GM12878 (cell line): Measurements from ENCODE around the gene MPIG6B. TPM values are rescaled to one million over a fixed set of nuclear protein-coding genes. Genes with fewer than 3 reads are reported as not detected.

Source experiments
- ATAC-seq: fragments of 200-7000 bp; cut with Tn5 transposase; 3 replicates; pipeline ENCODE4 v1.9.1; 2020; ENCODE audit warnings: mild to moderate bottlenecking, moderate library complexity
- BruUV-seq: library from RNA; stranded (reverse); fragments of 400-500 nt; replicated peaks from 2 replicates; lab custom pipeline; 2021; lab: Mats Ljungman, UMichigan
- CTCF ChIA-PET: fragments of 300-600 bp; sonication (Branson Sonifier 250); formaldehyde crosslinking; extraction: SDS; loops from one replicate; lab custom pipeline; 2021; ENCODE audit warnings: inconsistent platforms; lab: Yijun Ruan, JAX
- POLR2A ChIA-PET: fragments of 350-600 bp; formaldehyde crosslinking; extraction: SDS; loops from one replicate; lab custom pipeline; 2021; ENCODE audit warnings: inconsistent platforms; lab: Charles Lee
- RAD21 ChIA-PET: fragments of 300-600 bp; sonication (Branson Sonifier 250); formaldehyde crosslinking; loops from one replicate; lab custom pipeline; 2023; ENCODE audit warnings: antibody characterized with exemption; ENCODE audit not compliant: unreplicated experiment; lab: Charles Lee
- SMC1A ChIA-PET: fragments of 300-600 bp; sonication (Branson Sonifier 250); formaldehyde crosslinking; loops from one replicate; lab custom pipeline; 2023; ENCODE audit not compliant: unreplicated experiment, uncharacterized antibody; lab: Charles Lee
- DNase-seq: peaks from one replicate; pipeline ENCODE4 v3.0.0-alpha.2; 2011; ENCODE audit warnings: low read depth, low spot score
- FAIRE-seq: peaks from 3 replicates; lab custom pipeline; 2011; peaks lifted over from hg19 to GRCh38; lab: Jason Lieb, UNC
- H2AFZ ChIP-seq: 2 replicates; pipeline ENCODE4 v1.6.0; 2011; ENCODE audit warnings: low read depth, low read length, control low read depth; ENCODE audit not compliant: control insufficient read depth
- H3K27ac ChIP-seq: 2 replicates; pipeline ENCODE4 v1.5.1; 2011; ENCODE audit warnings: control low read depth; ENCODE audit not compliant: control insufficient read depth, insufficient read depth
- H3K27me3 ChIP-seq, 2 experiments: replicated peaks in 1 of 2; 2 replicates each; pipeline versions ENCODE4 v1.6.0 to v1.6.1; 2011; ENCODE audit warnings: low read length in 1 of 2; ENCODE audit not compliant: control insufficient read depth in 2 of 2, insufficient read depth in 2 of 2
- H3K36me3 ChIP-seq, 2 experiments: 2 replicates each; pipeline ENCODE4 v1.5.1; 2011; ENCODE audit warnings: low read length in 1 of 2; ENCODE audit not compliant: control insufficient read depth in 2 of 2, insufficient read depth in 2 of 2
- H3K4me1 ChIP-seq: 2 replicates; pipeline ENCODE4 v1.6.1; 2011; ENCODE audit warnings: mild to moderate bottlenecking, low read length, moderate library complexity, mixed read lengths; ENCODE audit not compliant: control insufficient read depth, insufficient read depth
- H3K4me2 ChIP-seq: 2 replicates; pipeline ENCODE4 v1.6.0; 2011; ENCODE audit warnings: control low read depth; ENCODE audit not compliant: control insufficient read depth, insufficient read depth
- H3K4me3 ChIP-seq: fragments of 200-600 bp; sonication (generic); 2 replicates; pipeline ENCODE4 v1.5.1; 2016
- H3K79me2 ChIP-seq: 2 replicates; pipeline ENCODE4 v1.6.0; 2011; ENCODE audit warnings: low read length; ENCODE audit not compliant: control insufficient read depth, insufficient read depth
- H3K9ac ChIP-seq: 2 replicates; pipeline ENCODE4 v1.8.0; 2011; ENCODE audit warnings: low read length, control low read depth, mixed read lengths; ENCODE audit not compliant: control insufficient read depth, insufficient read depth
- H3K9me3 ChIP-seq: replicated peaks from 3 replicates; pipeline ENCODE4 v1.5.1; 2011; ENCODE audit warnings: mild to moderate bottlenecking, low read length; ENCODE audit not compliant: control insufficient read depth, insufficient read depth
- H4K20me1 ChIP-seq: 2 replicates; pipeline ENCODE4 v1.6.0; 2011; ENCODE audit not compliant: control insufficient read depth, insufficient read depth
- CBFB ChIP-seq: IDR thresholded peaks from 2 replicates; pipeline ENCODE4 v1.6.1; 2016; ENCODE audit warnings: antibody characterized with exemption, low read depth
- CHD4 ChIP-seq: fragments of 200-600 bp; sonication (generic); IDR thresholded peaks from 2 replicates; pipeline ENCODE4 v1.6.1; 2016; ENCODE audit warnings: mild to moderate bottlenecking
- HDAC2 ChIP-seq: fragments of 200-600 bp; sonication (generic); IDR thresholded peaks from 2 replicates; pipeline ENCODE4 v1.6.1; 2017
- JUNB ChIP-seq: IDR thresholded peaks from 2 replicates; pipeline ENCODE4 v1.6.1; 2016; ENCODE audit warnings: antibody characterized with exemption, mild to moderate bottlenecking
- POLR2A ChIP-seq: IDR thresholded peaks from 2 replicates; pipeline ENCODE4 v1.6.1; 2011; ENCODE audit warnings: low read depth, mild to moderate bottlenecking, low read length
- SMAD1 ChIP-seq: fragments of 450-650 bp; IDR thresholded peaks from 2 replicates; pipeline ENCODE4 v1.6.1; 2018; ENCODE audit warnings: mild to moderate bottlenecking, low read depth; ENCODE audit not compliant: partially characterized antibody
- SMARCA5 ChIP-seq: fragments of 450-650 bp; IDR thresholded peaks from 2 replicates; pipeline ENCODE4 v1.6.1; 2017; ENCODE audit warnings: mild to moderate bottlenecking
- YBX1 ChIP-seq: fragments of 450-650 bp; IDR thresholded peaks from 2 replicates; pipeline ENCODE4 v1.6.1; 2016; ENCODE audit warnings: antibody characterized with exemption
- ZNF687 ChIP-seq: fragments of 450-650 bp; IDR thresholded peaks from 2 replicates; pipeline ENCODE4 v1.6.1; 2017; ENCODE audit warnings: mild to moderate bottlenecking, moderate library complexity
- WGBS: methylation state at CpG from one replicate; pipeline ENCODE4 v1.1.6; 2016; ENCODE audit warnings: low lambda C conversion rate; ENCODE audit not compliant: insufficient replicate concordance, insufficient coverage; ENCODE audit errors: missing lambda C conversion rate; 5-methylcytosine and 5-hydroxymethylcytosine counted together
- in situ Hi-C: fragments of 300-500 bp; cut with MboI; formaldehyde crosslinking; loops from 9 replicates; pipeline ENCODE4 v1.14.3; 2018; ENCODE audit warnings: mixed read lengths
- intact Hi-C: fragments of 100-400 bp; cut with micrococcal nuclease; formaldehyde crosslinking; loops from one replicate; pipeline ENCODE4 v1.14.2; 2022; ENCODE audit not compliant: unreplicated experiment
- polyA plus RNA-seq, 11 experiments: library from polyadenylated mRNA; depleted of rRNA in 4 of 11; unstranded in 6 of 11; stranded (reverse) in 5 of 11; fragments of >200 nt; fragmentation: Nextera tagmentation in 4 of 11; fragmentation: Illumina TruSeq in 1 of 11; extraction: Ambion mirVana in 4 of 11; extraction: Trizol in 1 of 11; gene quantifications; 1 replicate in 1 of 11; 2 replicates in 10 of 11; pipeline versions ENCODE4 v1.2.1 to v1.2.3, GENCODE V29; 2011 to 2016; ENCODE audit warnings: inconsistent platforms in 2 of 11, missing spikeins in 2 of 11, low read depth in 1 of 11
- total RNA-seq, 4 experiments: library from RNA; depleted of rRNA in 3 of 4; stranded (reverse); fragments of >200 nt in 3 of 4; fragmentation: Illumina TruSeq in 1 of 4; extraction: Trizol in 1 of 4; gene quantifications; 2 replicates each; pipeline versions ENCODE4 v1.2.1 to v1.2.3, GENCODE V29; 2013 to 2021

Gene MPIG6B
- total and polyA plus RNA-seq, 10 of the 15 experiments (the other 5 are each of a cell fraction or from before 2014, with no cell fraction given): not detected

- intact Hi-C loops (no loop called here), in situ Hi-C loops (no loop called here)
- TF ChIP-seq POLR2A (no peak), JUNB (no peak), YBX1 (no peak)
- ChIA-PET RAD21 (no interaction called here), POLR2A (interaction anchor here (0.5 to 1.3 kb wide), 4 partner anchors 21 to 202 kb away, joined by 3 to 6 read pairs (median 4); no protein-coding TSS in a partner anchor), SMC1A (interaction anchor here (0.6 to 2.1 kb wide), 2 partner anchors 10 to 56 kb away, joined by 3 to 7 read pairs; partner anchors contain the start of gene MPIG6B), CTCF (interaction anchor here (1.1 to 1.4 kb wide), 2 partner anchors 10 to 56 kb away, joined by 3 to 5 read pairs; partner anchors contain the start of gene MPIG6B)
- DNase-seq: no peak
- no peaks in the 10 kb centered on the region for H3K9me3 ChIP-seq
- H3K27me3 ChIP-seq: peaks cover 0 to 2% of the 10 kb centered on the region in 2 experiments; a peak in 3 of 4 replicates
- no peak for FAIRE-seq
- 31% methylated on average over 5 of the region's 5 CpGs for WGBS
- H3K4me1 ChIP-seq: no peaks in the 10 kb centered on the region
- no peak overlapping the region for H3K9ac ChIP-seq
- no peak overlapping the region for H2AFZ ChIP-seq
- H3K79me2 ChIP-seq: no peaks in the 10 kb centered on the region
- ATAC-seq: no peak
- no peak overlapping the region for H3K4me3 ChIP-seq
- H4K20me1 ChIP-seq: no peaks in the 10 kb centered on the region
- H3K27ac ChIP-seq: no peak overlapping the region
- H3K36me3 ChIP-seq: no peaks in the 10 kb centered on the region
- no peak overlapping the region for H3K4me2 ChIP-seq
- no TSS peak for BruUV-seq
Measured at GRCh38 chr6:31713991-31714684, 9.0 kb upstream of the MPIG6B start.

- Histone ChIP-seq H4K20me1 (no peaks in the 10 kb centered on the region), H2AFZ (no peak within 1 kb of the TSS), H3K4me1 (no peaks in the 10 kb centered on the region), H3K4me3 (no peak within 1 kb of the TSS), H3K9me3 (no peaks in the 10 kb centered on the region), H3K79me2 (no peaks in the 10 kb centered on the region), H3K36me3 (no peaks in the 10 kb centered on the region), H3K9ac (no peak within 1 kb of the TSS), H3K27me3 (peaks cover 0 to 2% of the 10 kb centered on the region in 2 experiments; a peak in 3 of 4 replicates), H3K27ac (no peak within 1 kb of the TSS), H3K4me2 (no peak within 1 kb of the TSS)
- WGBS: 32% methylated on average over 16 of the region's 16 CpGs
- DNase-seq (no peak), ATAC-seq (no peak), FAIRE-seq (no peak)
- ChIA-PET RAD21 (no interaction called here), CTCF (interaction anchor here (0.8 to 1.4 kb wide), 3 partner anchors 10 to 55 kb away, joined by 3 read pairs; partner anchors contain the start of gene LY6G5C), SMC1A (interaction anchor here (2.1 kb wide), 1 partner anchor 9 kb away, joined by 7 read pairs; the partner anchor contains the start of gene MPIG6B), POLR2A (interaction anchor here (0.6 to 1.3 kb wide), 2 partner anchors 43 to 55 kb away, joined by 3 to 4 read pairs; no protein-coding TSS in a partner anchor)
- in situ Hi-C loops: no loop called here
- intact Hi-C loops: no loop called here
- BruUV-seq: no TSS peak
- TF ChIP-seq CBFB: no peak
- no peak for TF ChIP-seq SMARCA5
- no peak for TF ChIP-seq SMAD1
- no peak for TF ChIP-seq HDAC2
- TF ChIP-seq ZNF687: no peak
- no peak for TF ChIP-seq CHD4
Measured at GRCh38 chr6:31715022-31715958, 7.9 kb upstream of the MPIG6B start, which contains the start of gene LY6G6D. LY6G6D (plus strand) TSS chr6:31715348; CDS start chr6:31715356, 8 bp downstream.
